Activated B cell treated with CpG ODN at 0.5 μM for 24 hours (primary cell): ENCODE data around the gene ID2. TPM values are rescaled to one million over a fixed set of nuclear protein-coding genes. Genes with fewer than 3 reads are reported as not detected.

Source experiments
- ATAC-seq: fragments of 200-7000 bp; cut with Tn5 transposase; one replicate; pipeline ENCODE4 v1.10.0; 2021; ENCODE audit warnings: low read depth, mild to moderate bottlenecking, moderate library complexity
- CTCF ChIA-PET: fragments of 350-600 bp; sonication (Branson Sonifier 250); formaldehyde crosslinking; loops from one replicate; lab custom pipeline; 2021; ENCODE audit warnings: antibody characterized with exemption; lab: Charles Lee
- POLR2A ChIA-PET: fragments of 350-600 bp; sonication (Branson Sonifier 250); formaldehyde crosslinking; loops from one replicate; lab custom pipeline; 2021; ENCODE audit warnings: antibody characterized with exemption; lab: Charles Lee
- DNase-seq: peaks from one replicate; pipeline ENCODE4 v3.0.0; 2022
- H3K27ac Mint-ChIP-seq: one replicate; pipeline ENCODE4 v1.8.0; 2020; ENCODE audit warnings: mixed read lengths
- H3K27me3 Mint-ChIP-seq: one replicate; pipeline ENCODE4 v1.8.0; 2021; ENCODE audit warnings: mixed read lengths
- H3K36me3 Mint-ChIP-seq: one replicate; pipeline ENCODE4 v1.8.0; 2021; ENCODE audit warnings: low read depth, mixed read lengths
- H3K4me1 Mint-ChIP-seq: one replicate; pipeline ENCODE4 v1.8.0; 2021; ENCODE audit warnings: mixed read lengths
- H3K4me3 Mint-ChIP-seq: one replicate; pipeline ENCODE4 v1.8.0; 2020; ENCODE audit warnings: mild to moderate bottlenecking, mixed read lengths
- H3K9me3 Mint-ChIP-seq: one replicate; pipeline ENCODE4 v1.8.0; 2020; ENCODE audit warnings: mixed read lengths
- CTCF ChIP-seq: fragments of 200-600 bp; IDR thresholded peaks from one replicate; pipeline ENCODE4 v1.8.0; 2022; ENCODE audit warnings: antibody characterized with exemption, mild to moderate bottlenecking
- intact Hi-C: fragments of 100-400 bp; cut with micrococcal nuclease; formaldehyde crosslinking; loops from one replicate; pipeline ENCODE4 v1.15.1; 2024
- total RNA-seq: library from RNA; stranded (reverse); gene quantifications from 2 replicates; pipeline ENCODE4 v1.2.3, GENCODE V29; 2022

ID2 gene
- total RNA-seq, 1 donor from 2014 or later: 8.1 TPM

- Mint-ChIP-seq H3K27me3 (no peaks in the 10 kb centered on the region), H3K27ac (no peak overlapping the region), H3K9me3 (no peaks in the 10 kb centered on the region), H3K4me1 (no peaks in the 10 kb centered on the region), H3K4me3 (no peak overlapping the region), H3K36me3 (no peaks in the 10 kb centered on the region)
- DNase-seq: no peak
- CTCF ChIA-PET: no interaction called here
- intact Hi-C loops: no loop called here
- no peak for TF ChIP-seq CTCF
- POLR2A ChIA-PET: no interaction called here
- ATAC-seq: no peak
Measured at GRCh38 chr2:8699839-8700238, 18.0 kb downstream of the ID2 start.

- DNase-seq (no peak), ATAC-seq (no peak)
- POLR2A ChIA-PET: no interaction called here
- H3K27ac Mint-ChIP-seq: no peak overlapping the region
- H3K9me3 Mint-ChIP-seq: no peaks in the 10 kb centered on the region
- no peaks in the 10 kb centered on the region for H3K27me3 Mint-ChIP-seq
- no peak for TF ChIP-seq CTCF
- no peak overlapping the region for H3K4me3 Mint-ChIP-seq
- intact Hi-C loops: no loop called here
- CTCF ChIA-PET: no interaction called here
- H3K4me1 Mint-ChIP-seq: no peaks in the 10 kb centered on the region
- H3K36me3 Mint-ChIP-seq: no peaks in the 10 kb centered on the region
Measured at GRCh38 chr2:8701681-8702379, 20.0 kb downstream of the ID2 start.

- intact Hi-C loops: no loop called here
- Mint-ChIP-seq H3K27ac (no peak overlapping the region), H3K36me3 (no peaks in the 10 kb centered on the region), H3K4me1 (no peaks in the 10 kb centered on the region), H3K4me3 (no peak overlapping the region), H3K27me3 (peaks cover 3% of the 10 kb centered on the region), H3K9me3 (peaks cover 6% of the 10 kb centered on the region)
- CTCF ChIA-PET: no interaction called here
- POLR2A ChIA-PET: no interaction called here
- ATAC-seq (no peak), DNase-seq (no peak)
- no peak for TF ChIP-seq CTCF
Measured at GRCh38 chr2:8704906-8705305, 23.1 kb downstream of the ID2 start.

- Mint-ChIP-seq H3K4me3 (no peak overlapping the region), H3K27me3 (peaks cover 10% of the 10 kb centered on the region), H3K4me1 (no peaks in the 10 kb centered on the region), H3K27ac (no peak overlapping the region), H3K9me3 (peaks cover 8% of the 10 kb centered on the region), H3K36me3 (no peaks in the 10 kb centered on the region)
- intact Hi-C loops: no loop called here
- POLR2A ChIA-PET: no interaction called here
- no peak for TF ChIP-seq CTCF
- CTCF ChIA-PET: no interaction called here
- ATAC-seq (no peak), DNase-seq (no peak)
Measured at GRCh38 chr2:8709611-8710010, 27.8 kb downstream of the ID2 start.

- no peak for TF ChIP-seq CTCF
- no peak overlapping the region for H3K27ac Mint-ChIP-seq
- CTCF ChIA-PET: no interaction called here
- POLR2A ChIA-PET: no interaction called here
- H3K27me3 Mint-ChIP-seq: peaks cover 10% of the 10 kb centered on the region
- ATAC-seq (no peak), DNase-seq (no peak)
- H3K4me3 Mint-ChIP-seq: no peak overlapping the region
- H3K9me3 Mint-ChIP-seq: peaks cover 10% of the 10 kb centered on the region
- no peaks in the 10 kb centered on the region for H3K4me1 Mint-ChIP-seq
- H3K36me3 Mint-ChIP-seq: no peaks in the 10 kb centered on the region
- intact Hi-C loops: no loop called here
Measured at GRCh38 chr2:8710951-8711350, 29.1 kb downstream of the ID2 start.
